OCI-LY7 (cell line): ENCODE data around the gene CACNB2. TPM values are rescaled to one million over a fixed set of nuclear protein-coding genes. Genes with fewer than 3 reads are reported as not detected.

ENCODE experiments used
- BruUV-seq: library from RNA; stranded (reverse); fragments of 400-500 nt; replicated peaks from 2 replicates; lab custom pipeline; 2021; lab: Mats Ljungman, UMichigan
- CTCF ChIA-PET: fragments of 300-600 bp; sonication (Branson Sonifier 250); formaldehyde crosslinking; loops from one replicate; lab custom pipeline; 2022; ENCODE audit warnings: antibody characterized with exemption; ENCODE audit not compliant: unreplicated experiment; lab: Charles Lee
- POLR2A ChIA-PET: fragments of 300-600 bp; sonication (Branson Sonifier 250); formaldehyde crosslinking; loops from one replicate; lab custom pipeline; 2022; ENCODE audit warnings: antibody characterized with exemption; lab: Charles Lee
- DNase-seq: peaks from one replicate; pipeline ENCODE4 v3.0.0-alpha.2; 2015; ENCODE audit warnings: low spot score
- H2AFZ ChIP-seq: fragments of 200-600 bp; sonication (generic), shearing (Covaris generic); 2 replicates; pipeline ENCODE4 v1.6.1; 2014; ENCODE audit warnings: mild to moderate bottlenecking, antibody characterized with exemption, low read length, moderate library complexity
- H3K27ac ChIP-seq: fragments of 200-600 bp; sonication (generic); 2 replicates; pipeline ENCODE4 v1.5.1; 2014; ENCODE audit warnings: mixed run types, low read depth, mild to moderate bottlenecking, moderate library complexity, low read length, inconsistent platforms; ENCODE audit not compliant: poor library complexity, severe bottlenecking
- H3K36me3 ChIP-seq: fragments of 200-600 bp; sonication (generic); 2 replicates; pipeline ENCODE4 v1.6.1; 2014; ENCODE audit warnings: mild to moderate bottlenecking, antibody characterized with exemption, low read length, moderate library complexity, mixed read lengths; ENCODE audit not compliant: insufficient read depth
- H3K4me1 ChIP-seq: fragments of 200-600 bp; sonication (generic); 2 replicates; pipeline ENCODE4 v1.5.1; 2014; ENCODE audit warnings: mild to moderate bottlenecking, low read length; ENCODE audit not compliant: insufficient read depth, poor library complexity, severe bottlenecking
- H3K4me2 ChIP-seq: fragments of 200-600 bp; sonication (generic); 2 replicates; pipeline ENCODE4 v1.6.1; 2014; ENCODE audit warnings: mild to moderate bottlenecking, low read length
- H3K4me3 ChIP-seq: fragments of 200-600 bp; sonication (generic); 2 replicates; pipeline ENCODE4 v1.5.1; 2014; ENCODE audit warnings: mild to moderate bottlenecking, low read depth, low read length; ENCODE audit not compliant: poor library complexity, severe bottlenecking
- H3K79me2 ChIP-seq: fragments of 200-600 bp; sonication (generic); 2 replicates; pipeline ENCODE4 v1.6.1; 2016; ENCODE audit warnings: low read depth, mild to moderate bottlenecking, low read length, moderate library complexity, mixed read lengths; ENCODE audit not compliant: insufficient read depth
- H3K9me2 ChIP-seq: fragments of 200-600 bp; sonication (generic); 2 replicates; pipeline ENCODE4 v1.6.1; 2016; ENCODE audit warnings: mild to moderate bottlenecking, low read length, mixed read lengths; ENCODE audit not compliant: insufficient read depth
- H3K9me3 ChIP-seq: fragments of 200-600 bp; sonication (generic); 2 replicates; pipeline ENCODE4 v1.6.1; 2014; ENCODE audit warnings: mild to moderate bottlenecking, mixed run types, low read length, mixed read lengths
- H4K20me1 ChIP-seq: fragments of 200-600 bp; sonication (generic); 2 replicates; pipeline ENCODE4 v1.6.1; 2014; ENCODE audit warnings: mild to moderate bottlenecking, antibody characterized with exemption, low read length, moderate library complexity, mixed read lengths; ENCODE audit not compliant: insufficient read depth
- EZH2phosphoT487 ChIP-seq: fragments of 200-600 bp; sonication (generic); IDR thresholded peaks from 2 replicates; pipeline ENCODE4 v1.6.1; 2018; ENCODE audit warnings: low read depth, borderline replicate concordance, mild to moderate bottlenecking, mixed run types, antibody characterized with exemption, low read length, moderate library complexity, mixed read lengths
- intact Hi-C: fragments of 100-400 bp; cut with micrococcal nuclease; formaldehyde crosslinking; loops from one replicate; pipeline ENCODE4 v1.10.0; 2022; ENCODE audit not compliant: unreplicated experiment
- total RNA-seq, 2 experiments: library from RNA; depleted of rRNA in 1 of 2; stranded (reverse); fragments of >200 nt in 1 of 2; shearing (Covaris generic) in 1 of 2; gene quantifications; 2 replicates each; pipeline ENCODE4 v1.2.3, GENCODE V29; 2014 to 2022
- TF ChIP-seq, protein P1 (sequence below): fragments of 200-600 bp; sonication (generic); conservative IDR thresholded peaks from 2 replicates; pipeline ENCODE4 v1.5.1; 2014; ENCODE audit warnings: mild to moderate bottlenecking, antibody characterized with exemption, low read length, moderate library complexity, mixed read lengths

CACNB2 gene
- total RNA-seq, 2 experiments from 2014 or later: not detected

DNA sequence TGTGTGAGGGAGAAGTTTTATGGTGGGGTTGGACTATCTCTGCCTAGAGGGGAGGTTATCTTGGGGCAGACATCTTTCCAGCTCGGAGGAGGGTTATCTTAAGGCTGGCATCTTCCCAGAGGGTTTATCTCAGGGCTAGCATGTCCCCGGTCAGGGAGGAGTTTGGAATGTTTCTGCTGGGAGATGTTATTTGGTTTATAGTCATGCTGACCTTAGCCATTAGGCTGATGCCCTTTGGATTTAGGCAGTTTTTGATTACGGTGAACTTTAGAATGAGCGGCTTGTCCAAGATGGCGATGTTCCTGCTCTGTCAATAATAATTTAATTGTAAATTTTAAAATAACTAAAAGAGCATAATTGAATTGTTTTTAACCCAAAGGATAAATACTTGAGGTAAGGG is 236.4 kb downstream of the CACNB2 start:
- no peaks in the 10 kb centered on the region for H3K79me2 ChIP-seq
- H3K27ac ChIP-seq: no peak overlapping the region
- no peaks in the 10 kb centered on the region for H3K9me2 ChIP-seq
- no peaks in the 10 kb centered on the region for H4K20me1 ChIP-seq
- intact Hi-C loops: no loop called here
- H3K4me2 ChIP-seq: no peak overlapping the region
- ChIA-PET POLR2A (no interaction called here), CTCF (no interaction called here)
- H3K9me3 ChIP-seq: no peaks in the 10 kb centered on the region
- BruUV-seq: no TSS peak
- no peaks in the 10 kb centered on the region for H3K4me1 ChIP-seq
- H2AFZ ChIP-seq: no peak overlapping the region
- no peak for DNase-seq
- no peak for TF ChIP-seq EZH2phosphoT487
- TF ChIP-seq, protein P1, sequence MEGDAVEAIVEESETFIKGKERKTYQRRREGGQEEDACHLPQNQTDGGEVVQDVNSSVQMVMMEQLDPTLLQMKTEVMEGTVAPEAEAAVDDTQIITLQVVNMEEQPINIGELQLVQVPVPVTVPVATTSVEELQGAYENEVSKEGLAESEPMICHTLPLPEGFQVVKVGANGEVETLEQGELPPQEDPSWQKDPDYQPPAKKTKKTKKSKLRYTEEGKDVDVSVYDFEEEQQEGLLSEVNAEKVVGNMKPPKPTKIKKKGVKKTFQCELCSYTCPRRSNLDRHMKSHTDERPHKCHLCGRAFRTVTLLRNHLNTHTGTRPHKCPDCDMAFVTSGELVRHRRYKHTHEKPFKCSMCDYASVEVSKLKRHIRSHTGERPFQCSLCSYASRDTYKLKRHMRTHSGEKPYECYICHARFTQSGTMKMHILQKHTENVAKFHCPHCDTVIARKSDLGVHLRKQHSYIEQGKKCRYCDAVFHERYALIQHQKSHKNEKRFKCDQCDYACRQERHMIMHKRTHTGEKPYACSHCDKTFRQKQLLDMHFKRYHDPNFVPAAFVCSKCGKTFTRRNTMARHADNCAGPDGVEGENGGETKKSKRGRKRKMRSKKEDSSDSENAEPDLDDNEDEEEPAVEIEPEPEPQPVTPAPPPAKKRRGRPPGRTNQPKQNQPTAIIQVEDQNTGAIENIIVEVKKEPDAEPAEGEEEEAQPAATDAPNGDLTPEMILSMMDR: no peak
- H3K36me3 ChIP-seq: no peaks in the 10 kb centered on the region
- H3K4me3 ChIP-seq: no peak overlapping the region

DNA sequence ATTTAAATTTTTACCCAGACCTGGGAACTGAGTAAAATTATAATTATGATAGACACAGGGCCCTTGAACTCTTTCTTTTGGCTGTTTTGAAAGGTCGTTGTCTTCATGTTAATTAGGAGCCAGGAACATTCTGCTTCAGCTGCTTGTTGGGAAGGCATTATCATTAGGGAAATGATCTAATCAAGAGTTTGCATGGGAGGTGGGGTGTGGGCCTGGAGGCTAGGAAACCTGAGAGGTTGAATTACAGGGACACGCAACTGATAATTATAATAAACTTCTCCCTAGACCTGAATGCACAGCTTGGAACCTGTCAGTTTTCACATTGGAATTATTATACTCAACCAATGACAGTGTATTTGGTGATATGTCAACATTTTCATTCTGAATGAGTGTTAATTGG is 237.7 kb downstream of the CACNB2 start:
- no peaks in the 10 kb centered on the region for H3K9me3 ChIP-seq
- BruUV-seq: no TSS peak
- no peaks in the 10 kb centered on the region for H4K20me1 ChIP-seq
- no peak overlapping the region for H3K27ac ChIP-seq
- H3K36me3 ChIP-seq: no peaks in the 10 kb centered on the region
- H3K79me2 ChIP-seq: no peaks in the 10 kb centered on the region
- CTCF ChIA-PET: no interaction called here
- POLR2A ChIA-PET: interaction anchor here (0.6 kb wide), 1 partner anchor 20 kb away, joined by 3 read pairs; no protein-coding TSS in a partner anchor
- H3K4me3 ChIP-seq: no peak overlapping the region
- H3K9me2 ChIP-seq: no peaks in the 10 kb centered on the region
- no peak for DNase-seq
- no peak overlapping the region for H3K4me2 ChIP-seq
- intact Hi-C loops: no loop called here
- no peak for TF ChIP-seq EZH2phosphoT487
- TF ChIP-seq, protein P1: no peak
- no peaks in the 10 kb centered on the region for H3K4me1 ChIP-seq
- H2AFZ ChIP-seq: no peak overlapping the region

DNA sequence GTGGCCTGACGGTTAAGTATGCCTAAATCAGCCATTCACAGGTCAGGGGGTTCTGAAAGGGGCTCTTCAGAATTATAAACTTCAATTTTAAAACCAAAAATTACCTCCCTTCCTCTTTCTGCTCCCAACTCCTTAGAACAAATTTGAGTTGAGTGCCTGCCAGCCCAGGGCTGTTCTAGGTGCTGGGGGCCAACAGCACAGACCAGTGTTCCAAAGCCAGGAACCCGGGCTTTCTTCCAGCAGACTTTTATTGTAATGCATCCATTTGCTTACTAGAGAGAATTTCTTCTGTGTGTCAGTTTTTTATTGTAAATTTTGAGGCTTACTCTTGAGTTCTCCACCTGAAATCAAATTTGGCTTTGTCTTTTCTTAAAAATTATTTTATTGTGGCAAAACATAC is 238.5 kb downstream of the CACNB2 start:
- TF ChIP-seq EZH2phosphoT487: no peak
- TF ChIP-seq, protein P1: no peak
- DNase-seq: no peak
- Histone ChIP-seq H3K4me2 (no peak overlapping the region), H3K4me1 (no peaks in the 10 kb centered on the region), H2AFZ (no peak overlapping the region), H3K9me2 (no peaks in the 10 kb centered on the region), H3K4me3 (no peak overlapping the region), H3K9me3 (no peaks in the 10 kb centered on the region), H4K20me1 (no peaks in the 10 kb centered on the region), H3K79me2 (no peaks in the 10 kb centered on the region), H3K36me3 (no peaks in the 10 kb centered on the region), H3K27ac (no peak overlapping the region)
- BruUV-seq: no TSS peak
- intact Hi-C loops: no loop called here
- ChIA-PET POLR2A (no interaction called here), CTCF (no interaction called here)
